Umbilical cord (tissue), 2 donors: Measurements from ENCODE around the gene NMNAT3. TPM values are rescaled to one million over a fixed set of nuclear protein-coding genes. Genes with fewer than 3 reads are reported as not detected.

Experiments used
- DNase-seq: peaks from one replicate; pipeline ENCODE4 v3.0.0-alpha.2; 2015; ENCODE audit warnings: low spot score
- total RNA-seq: library from RNA; depleted of rRNA; stranded (reverse); fragments of >200 nt; gene quantifications from one replicate; pipeline ENCODE4 v1.2.3, GENCODE V29; 2014; ENCODE audit warnings: low replicate concordance; ENCODE audit not compliant: insufficient read depth

The NMNAT3 gene
- 15.6 TPM for total RNA-seq

DNA sequence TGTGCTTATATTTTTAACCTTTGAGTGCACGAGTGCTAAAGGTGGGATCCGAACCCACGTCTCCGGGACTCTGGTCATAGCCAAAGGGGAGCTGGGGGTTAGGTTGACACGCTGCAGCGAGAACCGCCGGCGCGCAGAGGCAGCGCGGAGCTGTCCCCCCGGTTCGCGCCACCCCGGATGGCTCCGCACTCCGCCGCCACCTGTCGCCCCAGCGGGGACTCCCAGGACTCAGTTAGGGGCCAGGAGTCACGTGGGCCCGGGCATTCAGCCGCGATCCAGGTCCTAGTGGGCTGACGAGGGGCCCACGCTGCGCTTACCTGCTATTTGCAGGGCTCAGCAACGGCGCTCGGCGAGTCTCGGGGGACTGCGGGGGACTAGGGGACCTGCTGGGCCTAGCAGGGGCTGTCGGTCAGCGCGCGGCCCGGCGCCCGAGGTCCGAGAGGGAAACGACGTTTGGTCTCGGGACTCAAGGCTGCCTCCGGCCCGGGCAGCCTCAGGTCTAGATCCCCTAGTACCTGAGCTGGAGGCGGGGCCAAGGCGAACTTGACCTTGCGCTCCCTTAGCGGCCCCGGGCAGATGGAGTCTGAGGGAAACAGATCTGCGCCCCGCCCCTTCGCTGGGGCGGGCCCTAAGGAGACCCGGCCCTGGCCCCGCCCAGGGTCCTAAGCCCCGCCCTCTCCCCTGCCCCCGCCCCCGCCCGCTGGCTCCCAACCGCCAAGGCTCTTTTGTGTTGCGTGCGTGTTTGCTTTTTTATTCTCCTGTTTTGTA is at the start of gene NMNAT3:
Gene NMNAT3 (minus strand): TSS at position 585 of the 768 bp plus-strand sequence. CDS start 50,248 bp downstream, outside the sequence.
- peak; percentile 67 for DNase-seq

- no peak for DNase-seq
Measured at GRCh38 chr3:139721370-139721769, 43.6 kb upstream of the NMNAT3 start.

- DNase-seq, result peak; percentile 52
Measured at GRCh38 chr3:139718415-139718814, 40.6 kb upstream of the NMNAT3 start.

DNA sequence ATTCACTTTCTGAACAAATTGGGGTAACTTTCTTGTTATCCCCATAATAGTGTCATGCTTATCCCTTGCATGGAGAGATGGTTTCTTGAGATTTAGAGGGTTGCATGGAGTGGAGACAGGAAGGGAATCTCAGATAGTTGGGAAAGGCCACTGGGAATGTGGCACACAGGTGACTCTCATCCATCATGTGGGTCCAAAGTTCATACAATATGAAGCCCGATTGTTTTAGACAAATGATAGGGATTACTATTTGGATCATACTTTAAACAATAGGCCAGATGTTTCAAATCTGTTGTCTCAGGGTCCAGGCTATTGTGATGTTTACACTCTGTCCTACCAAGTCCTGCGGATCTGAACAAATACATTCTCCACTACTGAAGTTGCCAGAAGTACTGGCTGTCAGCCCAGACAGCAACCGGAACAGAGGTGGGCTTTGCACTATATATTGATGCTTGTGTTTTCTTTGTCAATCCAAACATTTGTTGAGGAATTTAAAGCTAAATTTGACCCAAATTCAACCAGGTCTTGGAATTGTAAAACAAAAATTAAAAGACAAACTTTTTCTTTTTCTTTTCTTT is 39.2 kb upstream of the NMNAT3 start:
- no peak for DNase-seq

- DNase-seq, result no peak
Measured at GRCh38 chr3:139715743-139716360, 38.1 kb upstream of the NMNAT3 start.

GRCh38 chr3:139715166-139715565 is 37.4 kb upstream of the NMNAT3 start:
- DNase-seq, result no peak

DNA sequence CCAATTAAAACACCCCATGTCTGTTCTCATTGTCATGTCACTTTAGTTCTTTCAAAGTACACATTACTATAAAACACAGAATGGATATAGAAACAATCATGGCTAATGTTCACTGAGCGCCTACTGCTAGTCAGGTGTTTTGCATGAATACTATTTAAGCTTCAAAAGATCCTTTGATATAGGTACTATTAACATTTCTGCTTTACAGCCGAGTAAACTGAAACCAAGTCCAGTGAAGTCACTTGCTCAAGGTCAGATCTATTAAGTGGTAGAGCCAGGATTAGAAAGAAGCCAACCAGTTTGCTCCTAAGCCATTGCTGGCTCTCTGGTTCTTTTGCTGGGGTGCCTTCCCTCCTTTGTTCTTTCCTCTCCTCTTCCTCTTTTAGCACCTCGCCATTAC is 32.4 kb upstream of the NMNAT3 start:
- no peak for DNase-seq

GRCh38 chr3:139705631-139706030 is 27.9 kb upstream of the NMNAT3 start:
- no peak for DNase-seq

- DNase-seq, result no peak
Measured at GRCh38 chr3:139696314-139696604, 18.5 kb upstream of the NMNAT3 start.

GRCh38 chr3:139695426-139696313 is 17.9 kb upstream of the NMNAT3 start:
- DNase-seq, result no peak

DNA sequence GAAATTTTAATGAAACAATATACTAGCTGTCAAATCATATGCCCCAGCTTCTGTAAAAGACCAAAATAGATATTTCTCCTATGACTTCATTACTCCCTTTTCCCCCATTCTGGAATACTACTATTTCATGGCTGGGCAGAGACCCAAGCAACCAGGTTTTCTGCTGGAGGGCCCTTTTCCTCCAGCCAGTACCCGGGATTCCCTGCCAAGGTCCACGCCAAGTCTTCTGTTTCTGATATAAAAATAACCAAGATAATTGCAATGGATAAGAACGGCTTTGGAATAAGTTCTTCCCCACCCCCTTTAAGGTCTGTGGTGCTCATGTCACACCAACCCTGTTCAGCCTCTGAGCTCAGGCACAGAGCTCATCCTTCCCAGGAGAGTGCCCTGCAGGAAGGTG is 17.2 kb upstream of the NMNAT3 start:
- DNase-seq, result no peak

- no peak for DNase-seq
Measured at GRCh38 chr3:139694542-139694941, 16.8 kb upstream of the NMNAT3 start.

DNA sequence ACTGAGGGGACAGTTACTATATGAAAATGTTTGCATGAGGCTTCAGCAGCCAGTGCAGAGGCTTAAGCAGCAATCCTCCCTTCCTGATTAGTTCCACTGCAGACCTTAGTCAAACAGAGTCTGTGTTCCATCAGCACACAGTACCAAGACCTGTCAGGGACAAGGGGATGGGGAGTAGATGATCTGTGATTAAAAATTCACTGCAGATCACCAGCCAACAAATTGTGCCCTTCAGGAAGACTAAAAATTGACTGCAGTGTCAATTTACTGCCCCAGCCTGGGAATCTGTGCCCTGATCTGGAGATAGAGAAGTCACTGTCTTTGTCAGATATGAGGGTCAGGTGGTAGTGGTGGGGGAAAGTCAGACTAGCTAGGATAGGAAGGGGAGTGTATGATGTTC is 13.8 kb upstream of the NMNAT3 start:
- DNase-seq, result peak; percentile 37

GRCh38 chr3:139689708-139690228 is 12.0 kb upstream of the NMNAT3 start:
- DNase-seq, result no peak

- no peak for DNase-seq
Measured at GRCh38 chr3:139689122-139689521, 11.3 kb upstream of the NMNAT3 start.

DNA sequence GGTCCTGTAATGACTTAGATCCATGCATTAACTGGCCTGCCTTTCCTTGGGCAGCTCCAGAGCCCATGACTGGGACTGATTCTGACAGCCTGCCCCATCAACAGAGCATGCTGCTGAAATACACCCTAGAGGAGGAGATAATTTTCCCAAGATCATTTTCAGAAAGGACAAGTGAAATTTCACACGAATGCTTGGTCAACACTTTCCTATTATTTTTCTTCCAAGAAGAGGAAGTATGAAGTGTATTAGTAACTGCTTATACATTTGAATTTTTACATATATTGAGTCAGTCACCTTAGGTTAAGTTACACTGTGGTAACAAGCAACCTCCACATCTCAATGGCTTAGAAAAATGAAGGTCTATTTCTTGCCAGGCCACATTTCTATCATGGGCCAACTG is 9.7 kb upstream of the NMNAT3 start:
- DNase-seq, result no peak

DNA sequence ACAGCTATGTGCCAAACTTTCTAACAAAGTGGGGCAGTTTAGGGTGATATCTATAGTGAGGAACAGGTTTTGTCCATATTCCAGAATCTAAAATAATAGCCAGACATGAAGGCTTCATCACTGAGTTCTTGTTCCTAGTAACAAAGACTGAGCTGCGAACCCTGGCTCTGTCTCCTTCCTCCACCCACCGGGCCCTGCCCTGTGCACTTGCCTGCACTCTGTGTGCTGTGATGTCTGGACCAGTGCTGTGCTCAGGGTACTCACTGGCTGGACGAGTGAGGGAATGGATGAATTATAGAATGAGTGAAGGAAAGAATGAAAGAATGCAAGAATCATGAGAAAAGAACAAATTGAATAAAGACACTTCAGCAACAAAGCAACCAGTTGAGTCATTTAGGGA is 8.9 kb upstream of the NMNAT3 start:
- DNase-seq, result no peak

GRCh38 chr3:139686206-139686605 is 8.4 kb upstream of the NMNAT3 start:
- no peak for DNase-seq

GRCh38 chr3:139679220-139679775 is 1.5 kb upstream of the NMNAT3 start:
- no peak for DNase-seq

DNA sequence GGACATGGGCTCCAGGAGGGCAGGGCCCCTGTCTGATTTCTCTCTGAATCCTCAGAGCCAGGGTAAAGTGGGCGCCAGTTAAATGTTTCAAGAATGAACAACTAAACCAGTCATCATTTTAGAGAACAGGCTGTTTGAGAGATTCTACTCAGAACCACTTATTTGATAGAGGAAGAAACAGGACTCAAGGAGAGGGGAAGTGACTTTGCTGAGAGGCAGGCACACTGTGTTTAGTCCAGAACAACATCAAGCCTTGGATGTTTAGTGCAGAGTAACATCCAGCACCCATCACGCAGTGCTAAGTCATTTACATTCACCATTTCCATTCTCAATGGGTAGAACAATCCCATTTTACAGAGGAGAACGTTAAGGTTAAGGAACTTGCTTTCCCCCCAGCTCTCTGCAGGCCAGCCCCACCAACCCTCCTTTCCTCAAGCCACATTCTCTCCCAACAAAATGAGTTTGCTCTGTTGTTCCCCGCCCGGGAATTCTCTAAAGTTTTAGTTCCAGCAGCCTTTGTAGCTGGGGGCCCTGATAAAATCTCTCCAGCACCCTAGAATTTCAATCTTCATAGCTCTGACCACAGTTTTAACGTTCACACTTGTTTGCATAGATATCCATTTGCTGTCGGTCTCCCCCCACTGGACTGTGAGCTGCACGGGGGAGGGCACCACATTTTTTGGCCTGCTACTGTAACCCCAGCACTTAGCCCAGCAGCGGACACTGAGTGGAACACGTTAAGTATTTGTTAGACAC is 962 bp downstream of the NMNAT3 start:
- DNase-seq, result no peak

- no peak for DNase-seq
Measured at GRCh38 chr3:139676108-139676507, 1.7 kb downstream of the NMNAT3 start.
